PC-9 (cell line): ENCODE measurements around the gene MYCBPAP. TPM values are rescaled to one million over a fixed set of nuclear protein-coding genes. Genes with fewer than 3 reads are reported as not detected.
A peak's percentile ranks its signal among the peaks of the same experiment; 100 is the strongest.

Source experiments
- BruUV-seq: library from RNA; stranded (reverse); fragments of 400-500 nt; replicated peaks from 2 replicates; lab custom pipeline; 2021; lab: Mats Ljungman, UMichigan
- CTCF ChIA-PET: fragments of 300-600 bp; sonication (Branson Sonifier 250); formaldehyde crosslinking; loops from one replicate; lab custom pipeline; 2022; ENCODE audit warnings: antibody characterized with exemption; lab: Charles Lee
- POLR2A ChIA-PET: fragments of 300-600 bp; sonication (Branson Sonifier 250); formaldehyde crosslinking; loops from one replicate; lab custom pipeline; 2022; ENCODE audit warnings: antibody characterized with exemption; ENCODE audit not compliant: unreplicated experiment; lab: Charles Lee
- DNase-seq, 2 experiments: peaks; one replicate each; pipeline versions ENCODE4 v3.0.0 to v3.0.0-alpha.2; 2015 to 2022; ENCODE audit warnings: mixed read lengths in 1 of 2
- H2AFZ ChIP-seq: fragments of 200-600 bp; sonication (generic); 2 replicates; pipeline ENCODE4 v1.8.1; 2017; ENCODE audit warnings: antibody characterized with exemption
- H3F3A ChIP-seq: fragments of 200-600 bp; sonication (generic); 2 replicates; pipeline ENCODE4 v1.8.1; 2017; ENCODE audit warnings: antibody characterized with exemption, mild to moderate bottlenecking, low read depth; ENCODE audit not compliant: insufficient read depth
- H3K27ac ChIP-seq: fragments of 200-600 bp; sonication (generic); 2 replicates; pipeline ENCODE4 v1.6.1; 2016; ENCODE audit warnings: mixed run types
- H3K27me3 ChIP-seq: fragments of 200-600 bp; sonication (generic); 2 replicates; pipeline ENCODE4 v1.6.1; 2016; ENCODE audit warnings: low read depth, mixed run types; ENCODE audit not compliant: insufficient read depth
- H3K36me3 ChIP-seq: fragments of 200-600 bp; sonication (generic); 2 replicates; pipeline ENCODE4 v1.6.1; 2016; ENCODE audit warnings: low read depth, mixed run types
- H3K4me1 ChIP-seq: fragments of 200-600 bp; sonication (generic); replicated peaks from 2 replicates; pipeline ENCODE4 v1.6.1; 2016; ENCODE audit warnings: mixed run types; ENCODE audit not compliant: insufficient read depth
- H3K4me2 ChIP-seq: fragments of 200-600 bp; sonication (generic); 2 replicates; pipeline ENCODE4 v1.6.1; 2017; ENCODE audit warnings: mixed run types
- H3K4me3 ChIP-seq: fragments of 200-600 bp; sonication (generic); 2 replicates; pipeline ENCODE4 v1.6.1; 2016; ENCODE audit warnings: mixed run types
- H3K79me2 ChIP-seq: fragments of 200-600 bp; sonication (generic); 2 replicates; pipeline ENCODE4 v1.6.1; 2017; ENCODE audit warnings: low read depth, mixed run types
- H3K9me2 ChIP-seq: fragments of 200-600 bp; sonication (generic); 2 replicates; pipeline ENCODE4 v1.8.1; 2017; ENCODE audit warnings: mild to moderate bottlenecking; ENCODE audit not compliant: insufficient read depth
- H3K9me3 ChIP-seq: fragments of 200-600 bp; sonication (generic); 2 replicates; pipeline ENCODE4 v1.8.1; 2016; ENCODE audit warnings: low read depth; ENCODE audit not compliant: insufficient read depth
- H4K20me1 ChIP-seq: fragments of 200-600 bp; sonication (generic); 2 replicates; pipeline ENCODE4 v1.8.1; 2017; ENCODE audit not compliant: insufficient read depth
- EZH2 ChIP-seq: fragments of 200-600 bp; sonication (generic); IDR thresholded peaks from 2 replicates; pipeline ENCODE4 v1.8.0; 2017; ENCODE audit warnings: antibody characterized with exemption, low read depth
- intact Hi-C: fragments of 100-400 bp; cut with micrococcal nuclease; formaldehyde crosslinking; loops from one replicate; pipeline ENCODE4 v1.10.0; 2022; ENCODE audit not compliant: unreplicated experiment
- total RNA-seq: library from RNA; stranded (reverse); gene quantifications from 2 replicates; pipeline ENCODE4 v1.2.3, GENCODE V29; 2021
- TF ChIP-seq, protein P1 (sequence below): fragments of 200-600 bp; sonication (generic); conservative IDR thresholded peaks from 2 replicates; pipeline ENCODE4 v1.6.1; 2017; ENCODE audit warnings: mixed run types, antibody characterized with exemption, mild to moderate bottlenecking, moderate library complexity

MYCBPAP gene
- total RNA-seq, 1 experiment from 2014 or later = 4.9 TPM

DNA sequence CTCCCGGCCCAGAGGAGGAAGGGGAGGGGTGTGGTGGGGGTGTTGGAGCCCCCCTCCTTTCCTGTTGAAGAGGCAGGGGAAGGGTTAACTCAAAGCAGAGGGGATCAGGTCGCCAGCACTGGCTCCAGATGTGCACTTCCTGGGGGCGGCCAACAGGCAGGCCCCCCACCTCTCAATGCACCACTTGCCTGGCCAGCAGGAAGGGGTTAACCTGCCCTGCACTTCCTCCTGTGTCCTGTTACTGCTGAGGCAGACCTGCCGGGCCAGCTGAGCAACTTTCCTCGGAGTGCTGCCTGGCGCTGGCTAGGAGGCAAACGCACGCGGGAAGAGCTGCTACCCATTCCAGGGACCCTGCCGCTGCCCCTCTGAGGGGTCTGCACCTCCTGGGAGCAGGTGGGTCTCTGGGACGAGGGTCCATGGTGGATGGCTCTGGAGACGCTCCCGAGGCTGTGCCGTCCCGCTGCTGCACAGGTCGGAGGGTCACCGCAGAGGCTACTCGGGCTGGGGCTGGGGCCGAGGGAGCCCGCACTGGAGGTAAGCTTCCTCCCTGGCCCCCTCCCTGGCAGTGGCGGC lies 24.3 kb downstream of the MYCBPAP start, which contains the start of gene EPN3:
Gene EPN3, plus strand, starts transcription at position 284 of the 573 bp plus-strand sequence. CDS start 3,822 bp downstream, outside the sequence.
- peaks cover 42% of the 10 kb centered on the region for H3K4me1 ChIP-seq
- no peak for TF ChIP-seq EZH2
- TF ChIP-seq, protein P1, sequence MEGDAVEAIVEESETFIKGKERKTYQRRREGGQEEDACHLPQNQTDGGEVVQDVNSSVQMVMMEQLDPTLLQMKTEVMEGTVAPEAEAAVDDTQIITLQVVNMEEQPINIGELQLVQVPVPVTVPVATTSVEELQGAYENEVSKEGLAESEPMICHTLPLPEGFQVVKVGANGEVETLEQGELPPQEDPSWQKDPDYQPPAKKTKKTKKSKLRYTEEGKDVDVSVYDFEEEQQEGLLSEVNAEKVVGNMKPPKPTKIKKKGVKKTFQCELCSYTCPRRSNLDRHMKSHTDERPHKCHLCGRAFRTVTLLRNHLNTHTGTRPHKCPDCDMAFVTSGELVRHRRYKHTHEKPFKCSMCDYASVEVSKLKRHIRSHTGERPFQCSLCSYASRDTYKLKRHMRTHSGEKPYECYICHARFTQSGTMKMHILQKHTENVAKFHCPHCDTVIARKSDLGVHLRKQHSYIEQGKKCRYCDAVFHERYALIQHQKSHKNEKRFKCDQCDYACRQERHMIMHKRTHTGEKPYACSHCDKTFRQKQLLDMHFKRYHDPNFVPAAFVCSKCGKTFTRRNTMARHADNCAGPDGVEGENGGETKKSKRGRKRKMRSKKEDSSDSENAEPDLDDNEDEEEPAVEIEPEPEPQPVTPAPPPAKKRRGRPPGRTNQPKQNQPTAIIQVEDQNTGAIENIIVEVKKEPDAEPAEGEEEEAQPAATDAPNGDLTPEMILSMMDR = no peak
- H4K20me1 ChIP-seq = no peaks in the 10 kb centered on the region; the same call in 1 of the 2 replicates
- H3K79me2 ChIP-seq = peaks cover 35% of the 10 kb centered on the region
- peak within 1 kb of the TSS; percentile 80 for H3K4me2 ChIP-seq
- H3K27ac ChIP-seq = peak within 1 kb of the TSS; percentile 51
- H2AFZ ChIP-seq = peak within 1 kb of the TSS; percentile 76
- CTCF ChIA-PET = no interaction called here
- H3K9me3 ChIP-seq = no peaks in the 10 kb centered on the region
- H3K4me3 ChIP-seq = peak within 1 kb of the TSS; percentile 89
- no peaks in the 10 kb centered on the region for H3K9me2 ChIP-seq
- POLR2A ChIA-PET = interaction anchor here (0.6 kb wide), 1 partner anchor 184 kb away, joined by 7 read pairs; no protein-coding TSS in a partner anchor
- intact Hi-C loops = loop anchor here (2.0 kb wide), 1 partner anchor 22 kb away; no protein-coding TSS in a partner anchor
- peak; percentile 80 for DNase-seq
- H3K36me3 ChIP-seq = peaks cover 4% of the 10 kb centered on the region; the same call in 1 of the 2 replicates
- H3F3A ChIP-seq = peaks cover 21% of the 10 kb centered on the region
- BruUV-seq = no TSS peak
- no peaks in the 10 kb centered on the region for H3K27me3 ChIP-seq

DNA sequence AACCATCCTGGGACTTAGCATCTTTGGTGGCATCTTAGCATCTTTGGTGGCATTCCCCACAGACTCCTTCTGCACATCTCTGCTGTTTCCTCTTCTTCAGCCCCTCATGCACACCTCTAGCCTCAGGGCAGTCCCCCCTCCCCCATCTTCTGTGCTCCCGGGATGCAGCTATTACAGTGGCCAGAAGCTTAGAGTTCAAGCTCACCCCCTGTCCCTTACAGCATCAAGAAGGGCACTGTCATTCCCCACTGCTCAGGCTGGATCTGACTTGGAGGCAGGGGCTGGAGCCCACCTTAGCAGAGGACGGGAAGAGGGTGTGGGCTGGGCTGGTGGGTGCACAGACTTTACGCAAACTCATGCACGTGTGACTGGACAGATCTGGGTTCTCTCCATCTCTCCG lies 24.9 kb downstream of the MYCBPAP start:
- ChIA-PET CTCF (interaction anchor here (0.6 to 1.0 kb wide), 3 partner anchors 36 to 229 kb away, joined by 4 to 11 read pairs (median 9); no protein-coding TSS in a partner anchor), POLR2A (interaction anchor here (0.5 to 0.6 kb wide), 3 partner anchors 10 to 183 kb away, joined by 3 to 7 read pairs (median 5); no protein-coding TSS in a partner anchor)
- TF ChIP-seq EZH2 = no peak
- TF ChIP-seq, protein P1 = no peak
- Histone ChIP-seq H3K27me3 (no peaks in the 10 kb centered on the region), H3K36me3 (peaks cover 4% of the 10 kb centered on the region; the same call in 1 of the 2 replicates), H3K4me3 (peak overlapping the region; percentile 89), H3K9me2 (no peaks in the 10 kb centered on the region), H3K9me3 (no peaks in the 10 kb centered on the region), H4K20me1 (no peaks in the 10 kb centered on the region; the same call in 1 of the 2 replicates), H3F3A (peaks cover 21% of the 10 kb centered on the region), H3K4me2 (peak overlapping the region; percentile 80), H3K79me2 (peaks cover 35% of the 10 kb centered on the region), H3K27ac (no peak overlapping the region), H2AFZ (peak overlapping the region; percentile 76; the same call in 1 of the 2 replicates), H3K4me1 (peaks cover 42% of the 10 kb centered on the region)
- intact Hi-C loops = loop anchor here (2.0 kb wide), 1 partner anchor 22 kb away; no protein-coding TSS in a partner anchor
- no TSS peak for BruUV-seq
- no peak for DNase-seq

DNA sequence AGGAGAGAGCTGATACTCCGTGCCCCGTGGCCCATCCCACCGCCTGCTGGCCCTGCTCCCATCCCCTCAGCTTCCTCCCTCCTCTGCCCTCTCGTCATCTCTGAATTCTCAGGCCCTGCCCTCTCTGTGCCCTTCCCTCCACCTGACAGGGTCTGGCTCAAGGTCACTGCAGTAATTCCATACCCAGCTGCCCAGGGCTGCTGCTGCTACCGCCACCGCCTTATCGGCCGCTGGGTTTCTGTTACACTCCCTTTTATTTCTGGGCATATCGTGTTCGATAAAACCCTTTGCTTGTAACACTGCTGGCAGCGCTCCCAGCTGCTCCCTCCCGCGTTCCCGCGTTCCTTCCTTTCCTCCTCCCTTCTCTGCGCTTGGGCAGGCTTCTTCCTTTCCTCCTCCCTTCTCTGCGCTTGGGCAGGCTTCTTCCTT lies 25.5 kb downstream of the MYCBPAP start:
- no peaks in the 10 kb centered on the region for H3K9me2 ChIP-seq
- H3K4me2 ChIP-seq = peak overlapping the region; percentile 80
- no TSS peak for BruUV-seq
- H3K4me1 ChIP-seq = peaks cover 42% of the 10 kb centered on the region
- POLR2A ChIA-PET = interaction anchor here (0.5 to 0.6 kb wide), 2 partner anchors 10 to 17 kb away, joined by 3 to 5 read pairs; no protein-coding TSS in a partner anchor
- H3K4me3 ChIP-seq = peak overlapping the region; percentile 89
- peak; percentile 51 to 52 for DNase-seq
- peaks cover 35% of the 10 kb centered on the region for H3K79me2 ChIP-seq
- CTCF ChIA-PET = interaction anchor here (0.6 to 1.0 kb wide), 2 partner anchors 36 to 166 kb away, joined by 4 to 9 read pairs; no protein-coding TSS in a partner anchor
- H4K20me1 ChIP-seq = no peaks in the 10 kb centered on the region; the same call in 1 of the 2 replicates
- H2AFZ ChIP-seq = 0 out of 2 replicates have a peak overlapping the region, but pooled peaks have one; percentile 0
- H3K36me3 ChIP-seq = peaks cover 4% of the 10 kb centered on the region; the same call in 1 of the 2 replicates
- no peaks in the 10 kb centered on the region for H3K9me3 ChIP-seq
- H3K27ac ChIP-seq = peak overlapping the region; percentile 51
- intact Hi-C loops = loop anchor here (1.0 to 2.0 kb wide), 3 partner anchors 23 to 51 kb away; no protein-coding TSS in a partner anchor
- peaks cover 21% of the 10 kb centered on the region for H3F3A ChIP-seq
- TF ChIP-seq, protein P1 = no peak
- no peak for TF ChIP-seq EZH2
- no peaks in the 10 kb centered on the region for H3K27me3 ChIP-seq
